LNCAP (cell line): ENCODE data around the gene AJAP1.

ENCODE experiments used
- TF ChIP-seq, protein P1 (sequence below): fragments of 450-650 bp; IDR thresholded peaks from 2 replicates; pipeline ENCODE4 v1.5.1; 2017; ENCODE audit warnings: mild to moderate bottlenecking

The AJAP1 gene

DNA sequence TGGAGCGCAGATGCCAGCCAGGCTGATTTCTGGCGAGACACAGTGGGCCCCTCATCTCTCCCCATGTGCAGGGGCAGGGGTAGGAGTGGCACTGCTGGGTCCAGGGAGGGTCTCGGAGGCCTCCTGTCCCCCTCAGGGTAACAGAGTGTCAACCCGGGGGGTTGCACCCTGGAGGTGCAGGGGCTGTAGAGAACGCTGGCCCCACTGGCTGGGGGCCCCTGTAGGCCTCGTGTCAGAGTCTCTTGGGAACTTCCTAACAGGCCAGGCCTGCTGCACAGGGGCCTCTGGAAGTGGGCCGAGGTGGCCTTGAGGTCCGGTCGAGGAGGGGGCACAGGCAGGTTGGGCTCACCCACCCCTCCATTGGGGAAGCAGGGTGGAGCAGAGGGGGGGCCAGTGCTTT is 38.9 kb upstream of the AJAP1 start:
- TF ChIP-seq, protein P1, sequence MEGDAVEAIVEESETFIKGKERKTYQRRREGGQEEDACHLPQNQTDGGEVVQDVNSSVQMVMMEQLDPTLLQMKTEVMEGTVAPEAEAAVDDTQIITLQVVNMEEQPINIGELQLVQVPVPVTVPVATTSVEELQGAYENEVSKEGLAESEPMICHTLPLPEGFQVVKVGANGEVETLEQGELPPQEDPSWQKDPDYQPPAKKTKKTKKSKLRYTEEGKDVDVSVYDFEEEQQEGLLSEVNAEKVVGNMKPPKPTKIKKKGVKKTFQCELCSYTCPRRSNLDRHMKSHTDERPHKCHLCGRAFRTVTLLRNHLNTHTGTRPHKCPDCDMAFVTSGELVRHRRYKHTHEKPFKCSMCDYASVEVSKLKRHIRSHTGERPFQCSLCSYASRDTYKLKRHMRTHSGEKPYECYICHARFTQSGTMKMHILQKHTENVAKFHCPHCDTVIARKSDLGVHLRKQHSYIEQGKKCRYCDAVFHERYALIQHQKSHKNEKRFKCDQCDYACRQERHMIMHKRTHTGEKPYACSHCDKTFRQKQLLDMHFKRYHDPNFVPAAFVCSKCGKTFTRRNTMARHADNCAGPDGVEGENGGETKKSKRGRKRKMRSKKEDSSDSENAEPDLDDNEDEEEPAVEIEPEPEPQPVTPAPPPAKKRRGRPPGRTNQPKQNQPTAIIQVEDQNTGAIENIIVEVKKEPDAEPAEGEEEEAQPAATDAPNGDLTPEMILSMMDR = no peak

DNA sequence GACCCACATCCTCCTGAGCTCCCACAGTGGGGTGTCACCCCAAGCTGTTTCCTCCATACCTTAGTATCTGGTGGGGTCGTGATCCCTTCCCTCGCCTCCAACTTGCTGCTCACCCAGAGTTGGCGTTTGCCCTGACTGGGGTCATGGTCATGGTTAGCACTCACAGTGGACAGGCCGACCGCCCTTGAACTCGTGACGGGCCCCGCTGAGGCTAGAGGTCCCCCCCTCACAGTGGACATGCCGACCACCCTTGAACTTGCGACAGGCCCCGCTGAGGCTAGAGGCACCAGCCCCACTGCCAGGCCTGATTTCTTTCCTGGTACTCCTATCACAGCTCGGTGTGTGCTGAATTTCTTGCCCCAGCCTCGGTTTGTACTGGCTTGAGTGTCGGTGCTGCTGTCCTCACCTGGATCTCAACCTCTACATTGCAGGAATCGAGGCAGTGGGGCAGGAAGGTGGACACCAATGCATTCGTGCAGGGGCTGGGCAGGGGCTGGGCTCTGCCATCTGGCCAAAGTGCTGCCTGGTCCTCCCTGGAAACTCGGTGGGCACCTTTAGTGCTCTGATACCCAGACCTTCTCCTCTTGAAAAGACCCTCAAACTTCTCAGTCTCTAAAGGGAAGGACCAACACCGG is 37.5 kb upstream of the AJAP1 start:
- TF ChIP-seq, protein P1 = no peak

DNA sequence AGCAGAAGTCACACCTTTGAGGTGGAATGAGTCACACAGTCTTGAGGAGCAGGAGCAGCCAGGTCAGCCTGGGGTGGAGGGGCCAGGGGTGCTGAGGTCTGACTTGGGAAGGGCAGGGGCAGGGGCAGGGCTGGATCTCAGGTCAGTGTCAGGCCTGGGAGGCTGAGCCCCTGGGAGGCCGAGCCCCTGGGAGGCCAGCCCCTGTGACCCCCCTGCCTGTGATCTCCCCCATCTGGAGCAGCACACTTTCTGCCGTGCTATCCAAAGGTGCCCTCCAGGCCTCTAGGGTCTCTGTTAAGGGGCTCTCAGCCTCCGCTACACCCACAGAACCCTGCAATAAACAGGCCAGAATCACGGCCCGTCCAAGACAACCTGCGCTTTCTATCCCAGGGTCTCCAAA is 36.9 kb upstream of the AJAP1 start:
- TF ChIP-seq, protein P1 = no peak

DNA sequence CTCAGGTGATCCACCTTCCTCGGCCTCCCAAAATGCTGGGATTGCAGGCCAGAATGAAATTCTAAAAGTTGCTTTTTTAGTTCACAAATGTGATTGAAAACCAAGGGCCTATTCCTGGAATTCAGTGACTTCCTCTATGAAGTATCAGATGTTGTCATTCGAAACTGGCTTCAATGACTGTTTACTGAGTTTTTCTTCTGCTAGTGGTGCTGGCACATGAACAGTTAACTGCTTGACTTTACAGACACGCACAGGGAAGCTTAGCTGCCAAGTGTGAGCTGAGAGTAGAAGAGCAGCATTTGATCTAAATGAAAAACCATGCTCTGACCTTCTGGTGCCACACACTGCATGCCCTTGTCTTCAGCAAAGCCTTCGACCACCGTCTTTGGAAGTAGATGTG is 32.8 kb upstream of the AJAP1 start:
- TF ChIP-seq, protein P1 = no peak

DNA sequence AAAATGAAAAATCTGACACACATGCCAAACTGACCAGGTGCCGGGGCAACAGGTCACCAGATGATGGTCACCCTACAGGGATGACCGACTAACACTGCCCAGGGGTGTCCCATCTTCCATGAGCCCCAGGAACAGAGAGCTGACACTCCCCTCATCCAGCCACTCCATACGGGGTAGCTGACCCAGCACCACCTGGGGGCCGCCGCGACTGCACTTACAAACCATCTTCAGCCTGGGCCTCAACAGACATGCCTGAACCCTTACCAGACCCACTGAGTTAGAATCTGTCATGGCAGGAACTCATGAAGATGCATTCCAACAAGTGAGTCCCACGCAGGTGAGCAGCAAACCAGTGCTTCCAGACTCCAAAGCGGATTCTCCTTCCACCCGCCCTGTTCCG is 31.6 kb upstream of the AJAP1 start:
- TF ChIP-seq, protein P1 = no peak

DNA sequence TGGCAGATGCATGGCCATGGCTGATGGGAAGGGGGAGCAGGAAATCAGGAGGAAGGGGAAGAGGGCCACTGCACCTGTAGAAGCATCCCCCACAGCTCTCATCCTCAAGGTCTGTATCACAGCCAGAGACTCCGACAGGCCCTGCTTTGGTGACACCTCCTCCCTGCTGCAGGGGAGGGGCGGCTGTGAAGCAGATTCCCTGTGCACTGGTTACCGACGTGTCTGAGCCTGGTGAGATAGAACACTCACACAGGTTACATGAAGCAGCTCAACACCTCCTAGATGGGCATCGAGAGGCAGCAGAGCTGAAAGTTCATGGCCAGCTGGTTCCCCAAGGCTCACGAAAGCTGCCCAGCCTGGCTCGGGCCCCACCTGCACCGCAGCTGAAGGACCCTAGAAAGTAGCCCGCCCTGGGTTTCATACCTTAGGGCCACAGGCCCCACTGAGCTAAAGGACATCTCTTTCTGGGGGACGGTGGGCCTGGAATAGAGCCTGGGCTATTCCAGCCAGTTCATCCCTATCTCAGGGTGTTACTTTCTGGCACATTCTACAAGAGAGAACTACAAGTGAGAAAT is 30.2 kb upstream of the AJAP1 start:
- TF ChIP-seq, protein P1 = no peak

DNA sequence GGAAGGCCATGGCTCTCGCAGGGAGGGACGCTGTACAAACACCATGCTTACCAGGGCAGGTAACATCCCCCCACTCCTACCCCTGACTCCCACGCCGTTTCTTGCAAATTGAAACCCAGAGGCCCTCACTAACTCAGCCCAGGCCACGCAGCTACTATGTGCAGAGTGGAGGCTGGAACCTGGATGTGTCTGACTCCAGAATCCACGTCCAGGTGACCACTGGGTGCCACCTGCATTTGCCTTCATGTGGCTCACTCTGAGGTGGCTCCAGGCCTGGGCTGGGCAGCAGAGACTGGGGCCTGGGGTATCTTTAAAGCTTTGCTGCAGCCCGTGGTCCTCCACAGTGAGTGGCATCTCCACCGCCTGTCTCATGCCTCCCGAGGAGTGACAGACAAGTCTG is 29.6 kb upstream of the AJAP1 start:
- TF ChIP-seq, protein P1 = no peak

DNA sequence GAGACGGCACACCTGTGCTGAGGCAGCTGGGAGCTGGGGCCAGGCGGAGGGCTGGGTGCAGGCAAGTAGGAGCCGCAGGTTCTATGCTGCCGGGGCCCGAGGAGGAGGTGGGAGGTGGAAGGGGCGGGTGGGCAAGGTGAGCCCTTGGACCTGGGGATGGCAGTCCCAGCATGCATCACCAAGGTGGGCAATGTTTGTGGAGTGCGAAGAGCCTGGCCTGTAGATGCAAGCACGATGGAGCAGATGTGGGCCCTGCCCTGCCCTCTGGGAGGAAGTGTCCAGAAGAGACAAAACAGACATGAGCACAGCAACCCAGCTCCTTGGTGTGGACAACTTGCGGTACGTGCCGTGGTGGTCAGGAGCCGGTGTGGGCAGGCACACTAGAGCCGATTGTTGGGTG is 28.3 kb upstream of the AJAP1 start:
- TF ChIP-seq, protein P1 = no peak
